ENCODE results near the gene TMEM238. TPM values are rescaled to one million over a fixed set of nuclear protein-coding genes. Genes with fewer than 3 reads are reported as not detected.
A peak's percentile ranks its signal among the peaks of the same experiment; 100 is the strongest.

TMEM238 gene
- total RNA-seq, 1 experiment from 2014 or later, result 22.8 TPM

DNA sequence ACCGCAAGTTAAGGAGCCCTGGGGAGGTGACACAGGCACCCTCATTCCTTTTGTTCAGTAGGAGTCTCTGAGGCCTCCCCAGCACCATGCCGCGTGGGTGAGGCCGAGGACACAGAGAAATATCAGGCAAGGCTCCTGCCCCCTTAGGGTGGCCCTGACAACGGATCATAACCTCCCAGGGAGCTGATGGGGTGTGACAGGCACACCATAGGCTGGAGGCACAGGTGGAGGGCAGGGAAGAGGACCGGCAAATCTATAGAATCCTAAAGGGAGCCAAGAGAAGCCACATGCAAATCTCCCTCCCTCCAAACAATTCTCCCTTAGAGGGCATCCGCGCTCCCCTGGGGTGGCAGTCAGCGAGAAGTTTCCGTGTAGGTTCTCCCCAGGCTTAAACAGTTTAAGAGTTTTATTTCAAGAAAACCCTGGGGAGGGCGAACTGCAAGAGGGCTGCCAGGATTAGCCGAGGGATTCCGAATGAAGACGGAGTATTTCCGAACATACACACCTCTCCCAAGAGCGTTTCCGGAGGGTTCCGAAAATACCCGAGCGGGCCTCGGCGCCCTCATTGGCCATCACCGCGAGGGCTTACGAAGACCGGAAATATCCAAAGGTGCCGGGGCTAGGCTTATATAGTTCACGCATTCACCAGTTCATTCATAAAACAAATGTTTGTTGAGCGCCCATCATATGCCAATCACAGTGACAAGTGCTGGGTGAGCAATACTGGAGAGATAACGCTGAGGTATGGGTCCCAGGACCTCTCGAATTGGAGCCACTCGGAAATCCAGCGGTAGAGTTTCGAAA is 1.0 kb upstream of the TMEM238 start:
- H3K9me3 ChIP-seq (ENCODE audit: low read length), result no peaks in the 10 kb centered on the region
- H3K4me1 ChIP-seq (ENCODE audit: insufficient read depth, low read length), result peaks cover 41% of the 10 kb centered on the region
- no peaks in the 10 kb centered on the region for H3K9me2 ChIP-seq (replicated peaks; ENCODE audit: low read length)
- H4K20me1 ChIP-seq (ENCODE audit: low read length), result peaks cover 41% of the 10 kb centered on the region
- peak overlapping the region; percentile 63 for H2AFZ ChIP-seq (ENCODE audit: low read length)
- peak overlapping the region; percentile 54 for H3K27ac ChIP-seq (ENCODE audit: low read length)
- ChIA-PET CTCF (interaction anchor here (1.0 to 2.4 kb wide), 2 partner anchors 46 to 225 kb away, joined by 3 to 9 read pairs; partner anchors contain the start of gene KMT5C), POLR2A (ENCODE audit: unreplicated experiment) (interaction anchor here (1.4 kb wide), 1 partner anchor 46 kb away, joined by 8 read pairs; the partner anchor contains the start of gene KMT5C)
- ATAC-seq, result peak; percentile 76
- TF ChIP-seq EZH2 (IDR thresholded peaks at IDR 0.05; ENCODE audit: low read length, unreplicated experiment), result no peak
- TF ChIP-seq EZH2phosphoT487 (IDR thresholded peaks at IDR 0.05; ENCODE audit: borderline replicate concordance, low read length), result no peak
- TF ChIP-seq CTCF (conservative IDR thresholded peaks at IDR 0.05; ENCODE audit: low read depth, low read length), result no peak
- H3F3A ChIP-seq (ENCODE audit: low read length, unreplicated experiment), result peaks cover 7% of the 10 kb centered on the region
- H3K4me3 ChIP-seq (ENCODE audit: low read length), result peak overlapping the region; percentile 98
- intact Hi-C loops (cut with micrococcal nuclease), result loop anchor here (2.0 to 10.0 kb wide), 3 partner anchors 46 to 170 kb away; partner anchors contain the start of gene KMT5C
- peak overlapping the region; percentile 95 for H3K9ac ChIP-seq (ENCODE audit: low read length)
- peak overlapping the region; percentile 90 for H3K4me2 ChIP-seq (ENCODE audit: low read length)
- peaks cover 73% of the 10 kb centered on the region for H3K79me2 ChIP-seq (ENCODE audit: low read length)
- no peaks in the 10 kb centered on the region for H3K27me3 ChIP-seq (ENCODE audit: low read length)
- TSS peak; percentile 75 for BruUV-seq (replicated peaks)
- peaks cover 39% of the 10 kb centered on the region for H3K36me3 ChIP-seq (ENCODE audit: low read depth, low read length)
- DNase-seq, result peak; percentile 99

DNA sequence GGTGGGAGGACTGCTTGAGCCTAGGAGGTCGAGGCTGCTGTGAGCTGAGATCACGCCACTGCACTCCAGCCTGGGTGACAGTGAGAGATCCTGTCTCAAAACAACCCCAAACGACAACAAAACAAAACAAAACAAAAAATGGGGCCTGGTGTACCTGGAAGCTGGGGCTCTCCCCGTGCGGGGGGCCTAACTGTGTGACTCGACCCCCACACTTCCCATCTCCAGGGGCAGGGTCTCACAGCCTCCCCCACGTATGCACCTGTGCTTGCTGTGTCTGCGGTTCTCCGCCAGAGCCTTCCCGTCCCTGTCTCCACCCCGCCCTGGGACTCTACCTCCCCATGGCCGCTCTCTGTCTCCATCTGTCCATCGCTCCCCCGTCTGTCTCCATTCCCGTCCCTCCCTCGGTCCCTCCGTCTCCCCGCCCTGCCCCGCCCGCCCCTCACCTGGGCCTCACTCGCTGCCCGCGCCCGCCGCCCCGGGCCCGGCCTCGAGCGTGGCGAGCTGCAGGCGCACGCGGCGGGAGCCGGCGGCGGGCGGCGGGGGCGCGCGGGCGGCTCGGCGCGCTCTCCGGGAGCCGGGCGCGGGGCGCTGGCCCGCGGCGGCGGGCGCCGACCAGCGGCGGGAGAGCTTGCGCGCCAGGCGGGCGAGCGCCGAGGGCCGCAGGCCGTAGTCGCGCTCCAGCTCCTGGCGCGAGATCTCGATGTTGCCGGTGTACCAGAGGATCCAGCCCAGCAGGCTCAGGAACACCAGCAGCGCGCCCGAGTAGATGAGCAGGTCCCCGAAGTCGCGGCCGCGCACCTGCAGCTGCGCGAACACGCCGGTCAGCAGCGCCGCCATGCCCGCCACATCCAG is 587 bp downstream of the TMEM238 start:
- Histone ChIP-seq H3K4me2 (ENCODE audit: low read length) (peak overlapping the region; percentile 95), H2AFZ (ENCODE audit: low read length) (peak overlapping the region; percentile 69), H3K79me2 (ENCODE audit: low read length) (peaks cover 59% of the 10 kb centered on the region), H3K9me3 (ENCODE audit: low read length) (no peaks in the 10 kb centered on the region), H3F3A (ENCODE audit: low read length, unreplicated experiment) (peaks cover 3% of the 10 kb centered on the region), H3K9ac (ENCODE audit: low read length) (peak overlapping the region; percentile 95), H4K20me1 (ENCODE audit: low read length) (peaks cover 25% of the 10 kb centered on the region), H3K9me2 (replicated peaks; ENCODE audit: low read length) (no peaks in the 10 kb centered on the region), H3K27ac (ENCODE audit: low read length) (0 out of 2 replicates have a peak overlapping the region, but pooled peaks have one; percentile 26), H3K36me3 (ENCODE audit: low read depth, low read length) (peaks cover 28% of the 10 kb centered on the region), H3K4me3 (ENCODE audit: low read length) (peak overlapping the region; percentile 98), H3K4me1 (ENCODE audit: insufficient read depth, low read length) (peaks cover 39% of the 10 kb centered on the region), H3K27me3 (ENCODE audit: low read length) (no peaks in the 10 kb centered on the region)
- BruUV-seq (replicated peaks), result TSS peak; percentile 30
- ChIA-PET CTCF (interaction anchor here (0.6 to 2.4 kb wide), 6 partner anchors 10 to 223 kb away, joined by 3 to 12 read pairs (median 4); partner anchors contain the start of gene KMT5C), POLR2A (ENCODE audit: unreplicated experiment) (interaction anchor here (0.6 to 1.4 kb wide), 2 partner anchors 29 to 44 kb away, joined by 3 to 8 read pairs; partner anchors contain the start of gene KMT5C)
- ATAC-seq (peak; percentile 12), DNase-seq (peak; percentile 71)
- no peak for TF ChIP-seq CTCF (conservative IDR thresholded peaks at IDR 0.05; ENCODE audit: low read depth, low read length)
- no peak for TF ChIP-seq EZH2phosphoT487 (IDR thresholded peaks at IDR 0.05; ENCODE audit: borderline replicate concordance, low read length)
- intact Hi-C loops (cut with micrococcal nuclease), result loop anchor here (2.0 to 10.0 kb wide), 2 partner anchors 45 to 169 kb away; partner anchors contain the start of gene KMT5C
